SK-N-SH (cell line): Measurements from ENCODE around the gene METTL25B. TPM values are rescaled to one million over a fixed set of nuclear protein-coding genes. Genes with fewer than 3 reads are reported as not detected.
A peak's percentile ranks its signal among the peaks of the same experiment; 100 is the strongest.

Experiments
- CTCF ChIA-PET: fragments of 300-600, 350-600 bp; formaldehyde crosslinking; extraction: SDS; loops from one replicate; lab custom pipeline; 2021; lab: Yijun Ruan, JAX
- POLR2A ChIA-PET: fragments of 350-600 bp; sonication (Branson Sonifier 250); formaldehyde crosslinking; extraction: SDS; loops from one replicate; lab custom pipeline; 2020; ENCODE audit warnings: antibody characterized with exemption, inconsistent platforms; lab: Yijun Ruan, JAX
- DNase-seq: peaks from one replicate; pipeline ENCODE4 v3.0.0; 2012
- H2AFZ ChIP-seq: fragments of 200-600 bp; sonication (generic); 2 replicates; pipeline ENCODE4 v1.8.1; 2016; ENCODE audit warnings: antibody characterized with exemption, mild to moderate bottlenecking, low read depth
- H3F3A ChIP-seq: fragments of 200-600 bp; sonication (generic); replicated peaks from 2 replicates; pipeline ENCODE3; 2016; ENCODE audit warnings: antibody characterized with exemption, mild to moderate bottlenecking; ENCODE audit not compliant: insufficient read depth
- H3K27ac ChIP-seq, 2 experiments: fragments of 200-500 bp in 1 of 2; fragments of 200-600 bp in 1 of 2; sonication (Bioruptor generic) in 1 of 2; sonication (generic), shearing (Covaris generic) in 1 of 2; 2 replicates each; pipeline versions ENCODE4 v1.5.1 to v1.6.1; 2014 to 2016; ENCODE audit warnings: low read depth in 2 of 2, inconsistent platforms in 1 of 2, low read length in 1 of 2, mild to moderate bottlenecking in 1 of 2, mixed read lengths in 1 of 2
- H3K27me3 ChIP-seq: fragments of 200-600 bp; sonication (generic), shearing (Covaris generic); 2 replicates; pipeline ENCODE4 v1.6.1; 2016; ENCODE audit warnings: mixed run types; ENCODE audit not compliant: insufficient read depth
- H3K36me3 ChIP-seq, 2 experiments: fragments of 200-500 bp in 1 of 2; fragments of 200-600 bp in 1 of 2; sonication (Bioruptor generic) in 1 of 2; sonication (generic) in 1 of 2; replicated peaks in 1 of 2; 2 replicates each; pipeline versions ENCODE3 to v1.5.1; 2014 to 2016; ENCODE audit warnings: low read length in 1 of 2, mild to moderate bottlenecking in 1 of 2; ENCODE audit not compliant: insufficient read depth in 2 of 2, control insufficient read depth in 1 of 2
- H3K4me1 ChIP-seq, 2 experiments: fragments of 200-500 bp in 1 of 2; fragments of 200-600 bp in 1 of 2; sonication (Bioruptor generic) in 1 of 2; sonication (generic), shearing (Covaris generic) in 1 of 2; 2 replicates each; pipeline versions ENCODE4 v1.5.1 to v1.6.1; 2014 to 2016; ENCODE audit warnings: low read depth in 1 of 2, low read length in 1 of 2, mixed run types in 1 of 2; ENCODE audit not compliant: insufficient read depth in 2 of 2, control insufficient read depth in 1 of 2
- H3K4me2 ChIP-seq: fragments of 200-600 bp; sonication (generic), shearing (Covaris generic); 2 replicates; pipeline ENCODE4 v1.6.1; 2017; ENCODE audit warnings: mixed run types
- H3K4me3 ChIP-seq, 2 experiments: fragments of 200-500 bp in 1 of 2; fragments of 200-600 bp in 1 of 2; sonication (Bioruptor generic) in 1 of 2; sonication (generic), shearing (Covaris generic) in 1 of 2; 2 replicates each; pipeline versions ENCODE4 v1.5.1 to v1.8.1; 2014 to 2016; ENCODE audit warnings: low read depth in 2 of 2, inconsistent platforms in 1 of 2, low read length in 1 of 2, mild to moderate bottlenecking in 1 of 2, mixed read lengths in 1 of 2, moderate library complexity in 1 of 2
- H3K79me2 ChIP-seq: fragments of 200-600 bp; sonication (generic); 2 replicates; pipeline ENCODE4 v1.8.1; 2017; ENCODE audit warnings: mild to moderate bottlenecking; ENCODE audit not compliant: insufficient read depth
- H3K9ac ChIP-seq: fragments of 200-600 bp; sonication (generic); 2 replicates; pipeline ENCODE4 v1.6.1; 2017; ENCODE audit warnings: mixed run types
- H3K9me2 ChIP-seq: fragments of 200-600 bp; sonication (generic); 2 replicates; pipeline ENCODE4 v1.6.1; 2017; ENCODE audit warnings: mixed run types
- H3K9me3 ChIP-seq: fragments of 200-600 bp; sonication (generic); 2 replicates; pipeline ENCODE4 v1.6.1; 2017; ENCODE audit warnings: mixed run types, mild to moderate bottlenecking, moderate library complexity
- H4K20me1 ChIP-seq: fragments of 200-600 bp; sonication (generic); 2 replicates; pipeline ENCODE4 v1.6.1; 2017; ENCODE audit warnings: mild to moderate bottlenecking, mixed run types; ENCODE audit not compliant: insufficient read depth
- CHD2 ChIP-seq: fragments of 150-350 bp; IDR thresholded peaks from 2 replicates; pipeline ENCODE4 v1.6.1; 2018; ENCODE audit warnings: low read length; ENCODE audit not compliant: partially characterized antibody
- EP300 ChIP-seq, 2 experiments: IDR thresholded peaks; 2 replicates each; pipeline versions ENCODE4 v1.4.0 to v1.6.1; 2012; ENCODE audit warnings: borderline replicate concordance in 1 of 2, low read depth in 1 of 2, low read length in 1 of 2
- EZH2phosphoT487 ChIP-seq: fragments of 200-600 bp; sonication (generic); IDR thresholded peaks from 2 replicates; pipeline ENCODE4 v1.6.1; 2017; ENCODE audit warnings: low read depth, mixed run types, mild to moderate bottlenecking, antibody characterized with exemption, moderate library complexity, borderline replicate concordance
- GABPA ChIP-seq: IDR thresholded peaks from 2 replicates; pipeline ENCODE4 v1.4.0; 2012; ENCODE audit warnings: low read depth, mild to moderate bottlenecking
- GATA2 ChIP-seq: sonication (generic); formaldehyde crosslinking; IDR thresholded peaks from 2 replicates; pipeline ENCODE4 v1.5.0; 2020; ENCODE audit warnings: mild to moderate bottlenecking, missing genetic modification reagents
- JUND ChIP-seq: IDR thresholded peaks from 2 replicates; pipeline ENCODE4 v1.4.0; 2012
- MEF2A ChIP-seq: IDR thresholded peaks from 2 replicates; pipeline ENCODE4 v1.4.0; 2012; ENCODE audit warnings: low read depth, borderline replicate concordance
- NRF1 ChIP-seq: IDR thresholded peaks from 2 replicates; pipeline ENCODE4 v1.6.1; 2012; ENCODE audit warnings: low read depth, mild to moderate bottlenecking, low read length
- POLR2AphosphoS5 ChIP-seq: IDR thresholded peaks from 2 replicates; pipeline ENCODE4 v1.6.1; 2012; ENCODE audit warnings: low read depth, low read length
- REST ChIP-seq: IDR thresholded peaks from 2 replicates; pipeline ENCODE4 v1.6.1; 2012; ENCODE audit warnings: mild to moderate bottlenecking, low read depth, low read length, moderate library complexity
- TAF1 ChIP-seq: IDR thresholded peaks from 2 replicates; pipeline ENCODE4 v1.6.1; 2012; ENCODE audit warnings: low read depth, mild to moderate bottlenecking, low read length, moderate library complexity, borderline replicate concordance
- TEAD4 ChIP-seq: IDR thresholded peaks from 2 replicates; pipeline ENCODE4 v1.4.0; 2012; ENCODE audit warnings: mild to moderate bottlenecking, borderline replicate concordance; ENCODE audit not compliant: insufficient read depth
- ZBTB33 ChIP-seq: IDR thresholded peaks from 2 replicates; pipeline ENCODE4 v1.4.0; 2012; ENCODE audit warnings: low read depth, borderline replicate concordance
- WGBS: methylation state at CpG from one replicate; pipeline ENCODE4 v1.1.6; 2017; ENCODE audit warnings: low lambda C conversion rate; 5-methylcytosine and 5-hydroxymethylcytosine counted together
- polyA plus RNA-seq, 3 experiments: library from polyadenylated mRNA; depleted of rRNA; stranded (reverse); fragments of >200 nt; gene quantifications; 2 replicates each; pipeline ENCODE4 v1.2.3, GENCODE V29; 2012

The METTL25B gene
- polyA plus RNA-seq, 1 of the 3 experiments (the other 2 are of a cell fraction) = 20.1 TPM

DNA sequence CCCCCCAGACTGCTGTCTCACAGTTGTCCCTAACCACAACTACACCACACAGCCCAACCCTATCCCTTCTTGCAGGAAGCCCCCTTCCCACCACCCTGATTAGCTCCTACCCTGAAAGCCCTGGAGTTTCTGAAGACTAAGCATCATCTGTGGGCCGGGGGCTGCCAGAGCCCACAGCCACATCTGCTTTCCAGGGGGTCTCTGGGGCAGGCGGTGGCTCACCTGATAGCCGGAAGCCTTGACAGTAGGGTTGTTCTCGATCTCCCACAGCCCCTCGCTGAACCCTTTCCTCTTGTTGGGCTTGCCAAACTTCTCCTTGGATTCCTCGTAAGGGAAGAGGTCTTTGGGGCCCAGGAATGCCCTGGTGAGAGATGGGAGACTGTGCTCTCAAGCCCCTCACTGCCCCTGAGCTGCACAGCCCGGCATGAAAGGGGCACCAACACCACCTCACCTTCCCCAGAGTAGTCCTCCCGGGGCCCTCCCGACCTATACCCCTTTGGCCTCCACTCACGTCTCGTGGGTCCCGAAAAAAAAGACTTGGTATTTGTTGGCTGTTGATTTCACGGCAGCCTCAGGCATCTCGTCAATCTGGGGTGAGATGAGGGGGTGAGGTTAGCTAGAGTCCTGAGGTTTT, 16.6 kb downstream of the METTL25B start:
- peaks cover 40 to 51% of the 10 kb centered on the region in 2 experiments for H3K4me1 ChIP-seq
- no peak overlapping the region for H3K4me3 ChIP-seq
- H3K4me2 ChIP-seq = no peak overlapping the region
- no peaks in the 10 kb centered on the region for H3K9me3 ChIP-seq
- no peaks in the 10 kb centered on the region for H4K20me1 ChIP-seq
- H3K79me2 ChIP-seq = peaks cover 66% of the 10 kb centered on the region
- TF ChIP-seq NRF1 = no peak
- no peak for TF ChIP-seq TEAD4
- no peak for TF ChIP-seq GABPA
- TF ChIP-seq GATA2 (CRISPR knock-in tag) = no peak
- TF ChIP-seq EP300 (IDR thresholded peaks at IDR 0.05; ENCODE audit: borderline replicate concordance in 1 of 2, low read depth in 1 of 2, low read length in 1 of 2) = no peak
- no peak for TF ChIP-seq JUND
- TF ChIP-seq MEF2A = no peak
- no peak for TF ChIP-seq EZH2phosphoT487
- TF ChIP-seq REST = no peak
- TF ChIP-seq TAF1 = no peak
- no peak overlapping the region for H2AFZ ChIP-seq
- peak overlapping the region; percentile 27 to 100; a peak in 3 of 4 replicates for H3K27ac ChIP-seq
- POLR2A ChIA-PET = no interaction called here
- 88% methylated on average over 10 of the region's 14 CpGs for WGBS
- H3K9ac ChIP-seq = no peak overlapping the region
- peaks cover 58% of the 10 kb centered on the region for H3F3A ChIP-seq
- no peaks in the 10 kb centered on the region for H3K27me3 ChIP-seq
- CTCF ChIA-PET = interaction anchor here (0.7 to 8.6 kb wide), 5 partner anchors 19 to 182 kb away, joined by 3 to 42 read pairs (median 3); no protein-coding TSS in a partner anchor
- H3K36me3 ChIP-seq = peaks cover 12 to 42% of the 10 kb centered on the region in 2 experiments
- no peaks in the 10 kb centered on the region for H3K9me2 ChIP-seq
- no peak for DNase-seq

DNA sequence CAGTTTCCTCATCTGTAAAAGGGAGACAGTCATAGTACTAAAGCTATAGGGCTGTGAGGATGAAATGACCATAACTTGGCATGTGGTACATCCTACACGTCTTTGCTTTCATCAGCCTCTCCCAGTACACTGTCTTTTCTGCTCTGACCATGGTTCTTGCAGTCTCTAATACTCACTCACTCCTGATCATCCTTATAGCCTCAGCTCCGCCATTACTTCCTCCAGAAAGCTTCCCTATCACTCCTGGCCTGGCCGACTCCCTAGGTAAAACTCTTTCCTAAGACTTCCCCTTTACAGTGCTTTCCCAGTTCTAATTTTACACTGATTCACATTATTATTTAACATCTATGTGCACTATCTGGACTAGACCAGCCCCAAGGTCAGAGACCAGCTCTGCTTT, 17.6 kb downstream of the METTL25B start:
- Histone ChIP-seq H4K20me1 (no peaks in the 10 kb centered on the region), H3K79me2 (peaks cover 66% of the 10 kb centered on the region), H2AFZ (no peak overlapping the region), H3K4me1 (peaks cover 37 to 54% of the 10 kb centered on the region in 2 experiments), H3K9me3 (no peaks in the 10 kb centered on the region), H3K9me2 (no peaks in the 10 kb centered on the region), H3K4me3 (peak overlapping the region; percentile 64 to 98; a peak in 2 of 4 replicates), H3K9ac (peak overlapping the region; percentile 100), H3K4me2 (peak overlapping the region; percentile 88)
- POLR2A ChIA-PET = interaction anchor here (1.3 kb wide), 1 partner anchor 56 kb away, joined by 3 read pairs; no protein-coding TSS in a partner anchor
- no peak for DNase-seq
- TF ChIP-seq ZBTB33 (no peak), CHD2 (no peak), JUND (no peak), POLR2AphosphoS5 (no peak)
- TF ChIP-seq, all 33 proteins: peak for 0
- peaks cover 12 to 42% of the 10 kb centered on the region in 2 experiments for H3K36me3 ChIP-seq
- no peaks in the 10 kb centered on the region for H3K27me3 ChIP-seq
- H3F3A ChIP-seq = peaks cover 58% of the 10 kb centered on the region
- 92% methylated on average over 3 of the region's 3 CpGs for WGBS
- H3K27ac ChIP-seq = peak overlapping the region; percentile 100
- CTCF ChIA-PET = interaction anchor here (0.6 to 8.6 kb wide), 5 partner anchors 20 to 181 kb away, joined by 3 to 42 read pairs (median 4); no protein-coding TSS in a partner anchor
